HPDE6-E6E7 (cell line): Measurements from ENCODE around the gene ATXN1.
"Not testable (repeated sequence)": the region's sequence is repeated elsewhere in the genome, so short reads cannot be mapped to it uniquely, and the experiment has no call there.

Experiments
- DNase-seq: peaks from one replicate; pipeline ENCODE4 v3.0.0; 2011; ENCODE audit warnings: missing footprints; ENCODE audit errors: extremely low spot score

Gene ATXN1

DNA sequence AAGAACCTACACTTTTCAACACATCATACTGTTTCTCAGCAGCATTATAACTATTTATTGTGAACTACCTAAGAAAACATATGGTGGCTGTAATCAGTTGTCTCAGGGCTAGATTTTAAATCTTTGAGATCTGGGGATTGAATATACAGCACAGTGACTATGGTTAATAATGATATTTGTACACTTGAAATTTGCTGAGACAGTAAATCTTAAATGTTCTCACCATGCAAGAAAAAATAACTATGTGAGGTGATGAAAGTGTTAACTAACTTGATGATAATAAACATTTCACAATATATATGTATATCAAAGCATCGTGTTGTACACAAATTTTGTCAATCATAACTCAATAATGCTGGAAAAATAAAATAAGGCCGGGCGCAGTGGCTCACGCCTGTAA is 113.8 kb downstream of the ATXN1 start:
- DNase-seq, result no peak

DNA sequence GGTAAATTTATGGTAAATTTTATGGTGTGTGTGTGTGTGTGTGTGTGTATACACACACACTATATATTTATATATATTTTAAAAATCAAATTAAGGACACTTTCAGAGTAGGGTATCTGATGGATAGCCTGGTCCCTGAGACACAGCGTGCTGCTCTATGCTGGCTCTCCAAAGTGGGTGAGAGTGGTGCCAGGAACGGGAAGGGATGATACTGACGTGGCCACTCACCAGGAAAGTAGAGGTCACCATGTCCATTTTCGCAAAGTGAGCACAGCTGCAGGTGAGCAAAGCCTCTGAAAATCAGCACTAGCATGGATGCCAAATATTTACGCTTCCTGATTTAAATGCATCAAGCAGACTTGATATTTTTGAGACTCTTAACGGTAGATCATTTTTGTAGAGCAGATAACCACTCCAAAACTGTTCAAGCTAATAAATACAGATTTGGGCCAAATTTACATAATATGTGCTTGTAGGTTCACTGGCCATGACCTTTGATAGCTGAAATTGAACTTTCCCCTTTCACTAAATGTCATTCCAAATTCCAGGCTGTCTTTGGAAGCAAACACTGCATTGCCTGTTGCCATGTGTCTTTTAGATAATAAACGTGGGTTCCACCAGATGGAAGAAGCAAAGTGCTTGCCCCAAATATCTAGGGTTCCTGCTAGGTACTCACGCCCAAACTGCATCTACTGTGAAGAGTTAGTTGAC is 116.6 kb downstream of the ATXN1 start:
- DNase-seq, result no peak

DNA sequence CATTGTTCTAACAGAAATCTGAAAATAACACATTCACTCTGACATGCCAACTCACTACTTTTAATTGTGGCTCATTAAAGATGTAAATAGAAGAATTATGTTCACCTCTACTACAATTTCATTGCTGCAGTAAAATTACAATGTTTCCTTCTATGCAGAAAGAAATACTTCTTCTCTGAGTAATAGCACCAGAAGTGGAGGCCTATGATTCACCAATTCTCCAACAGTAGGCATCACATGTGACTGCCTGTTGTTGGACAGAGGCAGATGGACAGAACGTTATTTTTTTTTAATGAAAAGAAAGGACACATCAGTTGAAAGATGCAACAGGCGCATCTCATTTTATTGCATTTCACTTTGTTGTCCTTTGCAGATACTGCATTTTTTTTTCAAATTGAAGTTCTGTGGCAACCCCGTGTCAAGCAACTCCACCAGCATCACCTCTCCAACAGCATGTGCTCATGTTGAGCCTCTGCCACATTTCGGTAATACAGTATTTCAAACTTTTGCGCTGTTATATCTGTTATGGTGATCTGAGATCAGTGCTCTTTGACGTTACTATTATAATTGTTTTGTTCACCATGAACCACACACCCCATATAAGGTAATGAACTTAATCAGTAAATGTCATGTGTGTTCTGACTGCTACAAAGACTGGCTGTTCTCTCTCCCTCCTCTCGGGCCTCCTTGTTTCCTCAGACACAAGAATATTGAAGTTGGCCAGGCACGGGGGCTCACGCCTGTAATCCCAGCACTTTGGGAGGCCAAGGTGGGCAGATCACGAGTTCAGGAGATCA is 121.4 kb downstream of the ATXN1 start:
- DNase-seq, result peak; percentile 72

DNA sequence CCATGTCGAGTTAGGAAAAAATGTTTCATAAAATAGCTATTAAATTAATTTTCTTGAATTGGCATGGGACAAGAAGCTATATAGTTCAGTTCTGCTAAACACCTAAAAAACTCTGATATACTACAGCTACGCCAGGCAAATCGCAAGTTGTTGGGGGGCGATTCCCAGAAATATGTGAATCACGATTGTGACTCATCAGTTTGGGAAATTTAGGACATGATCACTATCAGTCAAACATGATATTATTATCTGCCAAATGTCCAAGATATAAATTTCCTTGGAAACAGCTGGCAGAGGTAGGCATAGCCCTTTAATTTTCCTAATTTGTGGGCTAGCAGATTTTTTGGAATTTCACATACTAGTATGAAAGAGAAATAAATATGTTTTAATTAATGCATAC is 123.6 kb downstream of the ATXN1 start:
- DNase-seq, result no peak

- peak; percentile 12 for DNase-seq
Measured at GRCh38 chr6:16635810-16636602, 125.3 kb downstream of the ATXN1 start.

GRCh38 chr6:16635291-16635809 is 125.9 kb downstream of the ATXN1 start:
- no peak for DNase-seq

DNA sequence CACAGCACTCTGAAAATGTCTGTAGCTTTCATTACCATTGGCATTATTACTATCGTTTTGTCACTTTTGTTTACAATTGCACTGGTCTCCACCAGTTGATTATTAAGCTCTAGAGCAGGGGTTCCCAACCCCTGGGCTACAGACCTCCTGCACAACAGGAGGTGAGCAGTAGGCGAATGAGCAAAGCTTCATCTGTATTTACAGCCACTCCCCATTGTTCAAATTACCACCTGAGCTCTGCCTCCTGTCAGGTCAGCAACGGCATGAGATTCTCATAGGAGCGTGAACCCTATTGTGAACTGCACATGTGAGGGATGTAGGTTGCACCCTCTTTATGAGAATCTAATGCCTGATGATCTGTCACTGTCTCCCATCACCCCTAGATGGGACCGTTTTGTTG is 126.4 kb downstream of the ATXN1 start:
- DNase-seq, result no peak

DNA sequence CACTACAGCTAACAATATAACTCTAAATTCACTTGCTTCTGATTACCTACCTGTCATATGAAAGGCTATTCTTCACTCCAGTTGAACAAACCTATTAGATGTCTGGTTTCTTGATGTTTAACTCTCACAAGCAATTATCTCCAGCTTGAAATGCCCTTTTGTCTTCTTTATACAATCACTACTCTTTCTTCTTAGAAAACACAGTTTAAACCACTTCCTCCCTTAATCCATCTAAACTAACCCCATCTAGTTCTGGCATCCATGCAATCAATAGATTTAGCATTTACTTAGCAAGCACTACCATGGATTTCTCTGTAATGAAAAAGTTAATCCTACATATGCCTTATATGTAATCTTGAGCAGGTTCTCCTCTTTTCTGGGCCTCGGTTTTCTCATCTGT is 127.3 kb downstream of the ATXN1 start:
- no peak for DNase-seq

GRCh38 chr6:16633465-16633864 is 127.8 kb downstream of the ATXN1 start:
- DNase-seq, result no peak

GRCh38 chr6:16632101-16632500 is 129.2 kb downstream of the ATXN1 start:
- DNase-seq, result no peak

- no peak for DNase-seq
Measured at GRCh38 chr6:16630026-16630643, 131.1 kb downstream of the ATXN1 start.

- DNase-seq, result not testable (repeated sequence)
Measured at GRCh38 chr6:16628580-16628979, 132.7 kb downstream of the ATXN1 start.

GRCh38 chr6:16626650-16627049 is 134.6 kb downstream of the ATXN1 start:
- DNase-seq, result no peak

DNA sequence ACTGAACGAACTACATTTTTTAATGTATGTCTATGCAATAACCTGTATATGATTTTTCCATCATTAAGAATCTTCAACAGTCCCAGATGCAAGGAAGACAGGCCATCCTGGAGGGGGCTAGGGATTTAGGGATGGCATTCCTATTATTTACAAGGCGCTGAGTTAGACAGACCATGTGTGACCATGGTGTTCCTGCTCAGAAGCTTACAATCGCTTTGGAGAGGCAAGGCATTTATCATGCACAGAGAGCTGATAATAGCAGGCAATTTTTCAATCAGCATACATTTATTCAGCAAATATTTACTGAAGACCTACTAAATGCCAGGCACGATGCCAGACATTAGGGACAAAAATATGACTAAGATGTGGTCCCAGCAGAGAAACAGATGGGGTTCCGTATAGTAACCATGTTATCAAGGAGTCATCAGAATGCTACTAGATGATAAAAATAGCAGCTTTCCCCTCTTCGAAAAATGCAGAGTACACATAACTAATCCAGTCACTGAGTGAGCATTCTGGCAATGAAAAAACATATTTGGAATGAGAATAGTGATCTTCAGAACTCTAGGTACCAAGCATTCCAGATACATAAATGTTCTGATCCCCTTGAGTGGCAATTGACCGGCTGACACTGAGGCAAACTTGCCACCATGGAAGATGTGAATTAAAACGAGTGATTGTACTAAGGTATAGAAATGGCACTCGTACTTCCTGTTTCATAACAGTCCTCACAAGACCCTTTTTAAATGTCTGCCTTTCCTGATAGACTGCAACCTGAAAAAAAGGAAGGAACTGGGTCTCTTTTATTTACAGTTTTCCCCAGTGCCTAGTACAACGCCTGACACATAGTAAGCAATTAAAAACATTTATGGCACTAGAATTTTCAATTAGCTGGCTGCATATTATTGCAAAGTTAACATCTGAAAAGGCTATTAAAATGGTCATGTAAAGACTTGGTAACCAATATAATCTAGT is 135.7 kb downstream of the ATXN1 start:
- no peak for DNase-seq

GRCh38 chr6:16624636-16625290 is 136.5 kb downstream of the ATXN1 start:
- no peak for DNase-seq

GRCh38 chr6:16623731-16624130 is 137.5 kb downstream of the ATXN1 start:
- DNase-seq, result no peak

- DNase-seq, result no peak
Measured at GRCh38 chr6:16623029-16623653, 138.1 kb downstream of the ATXN1 start.

DNA sequence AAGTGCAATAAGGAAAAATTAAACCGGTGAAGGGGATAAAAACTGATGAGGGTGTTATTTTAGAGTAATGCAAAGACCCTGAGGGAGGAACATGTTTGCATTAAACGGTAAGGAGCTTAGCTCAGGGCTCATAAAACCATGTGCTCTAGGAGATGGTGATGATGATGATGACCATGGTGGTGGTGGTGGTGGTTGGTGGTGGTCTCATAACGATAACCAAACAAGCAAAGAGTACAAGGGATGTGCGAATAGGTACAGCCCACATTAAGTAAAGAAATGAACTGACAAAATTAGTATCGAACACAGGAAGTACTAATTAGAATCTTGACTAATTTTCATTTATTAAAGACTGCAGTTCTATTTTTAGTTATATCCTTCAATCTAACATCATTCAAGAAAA is 139.1 kb downstream of the ATXN1 start:
- no peak for DNase-seq

GRCh38 chr6:16621002-16621401 is 140.3 kb downstream of the ATXN1 start:
- DNase-seq, result no peak

DNA sequence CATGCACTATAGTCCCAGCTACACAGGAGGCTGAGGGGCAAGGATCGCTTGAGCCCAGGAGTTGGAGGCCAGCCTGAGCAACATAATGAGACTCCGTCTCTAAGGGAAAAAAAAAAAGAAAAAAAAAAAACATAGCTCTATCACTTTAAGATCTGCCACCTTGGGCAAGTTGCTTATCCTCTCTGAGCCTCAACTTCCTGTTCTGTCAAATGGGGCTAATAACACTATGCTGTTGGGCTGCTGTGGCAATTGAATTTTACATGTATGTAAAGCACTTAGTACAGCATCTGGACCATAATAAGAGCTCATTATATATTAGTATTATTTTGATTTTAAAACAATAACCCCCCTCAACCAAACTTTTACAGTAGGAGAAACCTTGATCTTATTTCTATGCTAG is 141.5 kb downstream of the ATXN1 start:
- no peak for DNase-seq
